Measurements from ENCODE around the gene NKD1.
A peak's percentile ranks its signal among the peaks of the same experiment; 100 is the strongest.

Gene NKD1

DNA sequence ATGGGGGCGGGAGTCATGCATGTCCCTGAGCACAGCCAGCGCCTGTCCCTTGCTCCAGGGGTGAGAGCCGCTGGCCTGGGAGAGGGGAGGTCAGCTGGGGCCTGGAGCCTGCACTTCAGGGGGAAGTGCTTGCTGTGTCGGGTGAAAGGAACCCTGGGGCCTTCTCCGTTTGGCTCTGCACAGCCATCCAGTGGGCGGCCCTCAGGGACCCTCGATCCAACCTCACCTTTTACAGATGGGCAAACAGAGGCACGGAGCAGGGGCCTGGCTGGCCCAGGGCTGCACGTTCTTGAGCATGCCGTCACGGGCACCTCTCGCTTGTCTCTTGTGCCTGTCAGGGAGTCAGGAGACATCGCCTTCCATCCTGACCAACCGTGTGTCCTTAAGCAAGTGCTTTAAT, 131.1 kb downstream of the NKD1 start:
- DNase-seq (ENCODE audit: extremely low spot score, insufficient read length, low read depth) (no peak), FAIRE-seq (no peak)

GRCh38 chr16:50679676-50680555, 131.7 kb downstream of the NKD1 start:
- DNase-seq (ENCODE audit: extremely low spot score, insufficient read length, low read depth): no peak
- no peak for FAIRE-seq

DNA sequence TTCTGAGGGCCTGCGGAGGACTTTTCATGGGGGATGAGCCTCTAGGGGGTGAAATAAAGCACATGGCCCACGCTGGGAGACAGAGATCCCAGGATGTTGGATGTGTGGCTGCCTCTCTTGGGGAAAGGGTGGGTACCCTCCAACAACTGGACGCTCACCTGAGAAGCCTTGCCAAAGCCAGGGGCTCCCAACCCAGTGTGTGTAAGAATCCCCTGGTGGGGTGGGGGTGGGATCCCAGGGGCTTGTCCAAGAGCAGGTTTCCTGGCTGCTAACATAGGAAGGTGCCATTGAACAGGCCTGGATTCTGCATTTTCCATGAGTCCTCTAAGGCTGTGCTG, 132.3 kb downstream of the NKD1 start:
- FAIRE-seq: peak; percentile 55
- DNase-seq (ENCODE audit: extremely low spot score, insufficient read length, low read depth): no peak

DNA sequence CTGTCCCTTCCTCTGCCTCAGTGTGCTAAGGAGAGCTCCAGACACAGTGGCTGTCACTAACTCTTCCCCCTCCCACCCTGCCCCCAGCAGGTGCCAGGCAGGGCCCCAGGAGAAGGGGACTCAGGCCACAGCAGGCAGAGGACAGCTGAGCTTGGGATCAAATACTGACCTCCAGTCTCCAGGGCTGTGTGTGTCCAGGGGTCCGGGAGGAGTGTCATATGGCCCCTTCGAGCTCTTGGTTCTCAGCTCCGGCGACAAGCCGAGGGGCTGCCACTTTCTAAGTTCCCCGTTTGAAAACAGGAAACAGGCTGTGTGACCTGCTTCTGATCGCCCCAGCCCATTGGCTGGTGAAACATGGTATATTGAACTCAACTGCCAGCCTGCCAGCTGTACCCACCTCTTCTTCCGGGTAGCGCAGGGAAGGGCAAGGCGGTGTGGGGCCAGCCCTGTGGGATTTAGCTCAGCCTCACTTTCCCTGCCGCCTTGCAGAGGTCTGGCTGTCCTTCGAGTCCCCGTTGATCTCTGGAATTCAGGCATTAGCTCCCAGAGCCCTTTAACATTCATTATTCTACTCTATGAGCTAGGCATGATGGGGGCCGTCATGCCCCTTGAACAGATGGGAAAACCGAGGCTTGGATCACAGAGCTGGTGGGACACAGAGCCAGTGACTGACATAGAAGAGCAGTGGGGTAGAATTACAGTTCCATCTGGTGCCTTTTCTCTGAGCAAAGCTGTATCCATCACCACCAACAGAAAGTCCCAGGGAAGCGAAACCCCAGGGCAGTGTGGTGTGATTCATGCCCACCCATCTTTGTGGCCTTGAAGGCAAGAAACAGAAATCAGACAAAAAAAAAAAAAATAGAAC, 133.1 kb downstream of the NKD1 start, which contains the start of gene SNX20:
SNX20 (minus strand) TSS at position 292 of the 865 bp plus-strand sequence. CDS start 3,786 bp downstream, outside the sequence.
- peak; percentile 96 for FAIRE-seq
- DNase-seq (ENCODE audit: extremely low spot score, insufficient read length, low read depth): no peak

DNA sequence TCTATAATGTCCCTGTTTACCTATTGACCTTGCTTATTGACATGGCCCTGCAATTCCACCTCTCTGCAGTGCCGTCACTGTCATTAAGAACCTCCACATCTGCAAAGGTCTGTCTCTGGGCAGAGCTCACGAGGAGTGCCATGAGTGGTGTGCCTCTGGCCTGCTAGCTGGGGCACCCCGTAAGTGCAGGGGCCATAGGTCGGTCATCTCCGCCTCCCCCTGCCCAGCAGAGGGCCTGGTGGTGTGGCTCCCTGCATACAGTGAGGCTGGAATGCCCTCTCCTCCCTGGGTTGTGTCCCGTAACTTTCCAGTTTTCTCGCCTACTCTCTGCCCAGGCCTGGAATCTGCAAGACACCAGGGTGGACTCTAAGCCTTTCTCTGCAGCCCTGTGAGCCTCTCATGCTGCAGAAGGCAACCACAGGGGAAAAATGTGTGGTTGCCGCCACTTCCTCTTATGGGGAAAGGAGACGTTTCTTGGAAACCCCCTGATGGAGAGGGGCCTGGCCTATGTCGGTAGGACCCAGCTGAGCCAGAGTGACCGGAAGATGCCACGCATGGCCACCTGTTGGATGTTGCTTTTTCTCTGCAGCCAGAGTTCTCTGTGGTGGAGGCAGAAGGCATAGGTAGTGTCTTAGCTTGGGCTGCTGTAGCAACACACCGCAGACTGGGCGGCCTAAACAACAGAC, 135.6 kb downstream of the NKD1 start:
- DNase-seq (ENCODE audit: extremely low spot score, insufficient read length, low read depth) (no peak), FAIRE-seq (peak; percentile 99)

- DNase-seq (ENCODE audit: extremely low spot score, insufficient read length, low read depth): no peak
- FAIRE-seq: peak; percentile 79
Observed at GRCh38 chr16:50684823-50685461, 136.7 kb downstream of the NKD1 start.

GRCh38 chr16:50685462-50686063, 137.4 kb downstream of the NKD1 start:
- no peak for FAIRE-seq
- DNase-seq (ENCODE audit: extremely low spot score, insufficient read length, low read depth): no peak

DNA sequence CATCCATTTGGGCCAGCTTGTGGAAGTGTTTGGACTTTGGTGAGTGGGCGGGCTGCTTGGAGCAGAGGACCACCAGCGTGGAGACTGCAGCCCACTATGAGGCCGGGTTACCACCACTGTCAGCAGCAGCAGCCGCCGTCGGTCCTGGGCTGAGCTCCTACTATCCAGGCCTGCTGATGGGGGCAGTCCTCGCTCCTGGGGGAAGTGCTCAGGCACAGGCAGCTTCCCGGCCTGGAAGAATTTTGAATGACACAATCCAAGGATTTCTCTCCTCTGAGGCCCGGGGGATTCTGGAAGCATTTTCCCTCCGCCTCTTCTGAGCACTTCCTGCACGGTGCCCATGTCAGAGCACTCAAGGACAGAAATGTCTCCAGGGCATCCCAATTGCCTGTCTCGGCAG, 139.9 kb downstream of the NKD1 start:
- DNase-seq (ENCODE audit: extremely low spot score, insufficient read length, low read depth) (no peak), FAIRE-seq (no peak)

DNA sequence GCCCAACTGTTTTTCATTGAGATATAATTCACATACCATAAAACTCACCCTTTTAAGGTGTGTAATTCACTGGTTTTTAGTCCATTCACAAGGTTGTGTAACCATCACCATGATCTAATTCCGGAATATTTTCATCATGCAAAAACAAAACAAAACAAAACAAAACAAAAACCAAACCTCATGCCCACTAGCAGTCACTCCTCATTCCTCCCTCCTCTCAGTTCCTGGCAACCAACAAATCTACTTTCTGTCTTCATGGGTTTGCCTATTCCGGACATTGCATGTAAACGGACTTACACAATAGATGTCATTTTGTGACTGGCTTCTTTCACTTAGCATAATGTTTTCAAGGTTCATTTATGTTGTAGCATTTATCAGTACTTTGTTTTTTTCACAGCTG, 140.7 kb downstream of the NKD1 start:
- FAIRE-seq (peak; percentile 24), DNase-seq (ENCODE audit: extremely low spot score, insufficient read length, low read depth) (no peak)

DNA sequence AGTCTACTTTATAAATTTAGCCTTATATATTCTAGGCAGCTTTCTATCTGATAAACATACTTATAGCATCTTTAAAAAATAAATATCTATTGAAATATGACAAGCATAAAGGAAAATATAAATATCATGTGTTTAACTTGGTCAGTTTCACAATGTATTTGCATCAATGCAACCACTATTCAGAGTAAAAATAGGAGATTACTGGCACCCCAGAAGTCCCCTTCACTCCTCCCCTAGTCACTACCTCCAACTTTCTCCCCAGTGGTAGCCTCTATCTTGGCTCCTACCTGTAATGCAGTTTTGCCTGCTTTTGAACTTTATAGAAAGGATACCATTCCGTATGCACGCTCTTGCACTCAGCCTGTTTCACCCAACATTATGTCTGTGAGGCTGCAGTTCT, 142.0 kb downstream of the NKD1 start:
- FAIRE-seq: no peak
- DNase-seq (ENCODE audit: extremely low spot score, insufficient read length, low read depth): no peak

- DNase-seq (ENCODE audit: extremely low spot score, insufficient read length, low read depth) (no peak), FAIRE-seq (no peak)
Observed at GRCh38 chr16:50692644-50692998, 144.4 kb downstream of the NKD1 start.

GRCh38 chr16:50692999-50693781, 145.0 kb downstream of the NKD1 start, which contains the start of gene NOD2:
TSS of gene NOD2 (plus strand) at chr16:50693606. CDS start at chr16:50699496, 5,890 bp downstream.
- FAIRE-seq: peak; percentile 48
- DNase-seq (ENCODE audit: extremely low spot score, insufficient read length, low read depth): no peak

DNA sequence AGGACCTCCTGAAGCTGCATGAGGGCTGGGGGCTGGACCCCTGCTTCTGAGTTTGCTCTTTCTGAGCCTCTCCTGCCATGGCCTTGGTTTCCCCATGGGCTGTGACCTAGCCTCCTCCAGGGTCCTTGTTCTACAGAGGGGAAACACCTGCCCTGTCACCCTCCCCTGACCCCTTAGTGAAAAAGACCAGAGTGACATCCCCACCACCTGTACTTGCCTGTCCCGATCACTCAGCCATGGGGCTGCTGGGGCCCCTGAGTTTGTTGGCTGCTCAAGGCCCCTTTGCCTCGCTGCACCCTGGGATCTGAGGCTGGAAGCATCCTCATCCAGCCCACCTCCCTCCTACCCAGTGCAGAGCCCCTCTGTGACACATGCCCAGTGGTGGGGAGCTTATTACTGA, 146.0 kb downstream of the NKD1 start:
- FAIRE-seq (peak; percentile 84), DNase-seq (ENCODE audit: extremely low spot score, insufficient read length, low read depth) (no peak)

GRCh38 chr16:50695017-50696000, 147.1 kb downstream of the NKD1 start:
- DNase-seq (ENCODE audit: extremely low spot score, insufficient read length, low read depth) (no peak), FAIRE-seq (peak; percentile 73)

- DNase-seq (ENCODE audit: extremely low spot score, insufficient read length, low read depth) (no peak), FAIRE-seq (no peak)
Observed at GRCh38 chr16:50696126-50696525, 147.9 kb downstream of the NKD1 start.

DNA sequence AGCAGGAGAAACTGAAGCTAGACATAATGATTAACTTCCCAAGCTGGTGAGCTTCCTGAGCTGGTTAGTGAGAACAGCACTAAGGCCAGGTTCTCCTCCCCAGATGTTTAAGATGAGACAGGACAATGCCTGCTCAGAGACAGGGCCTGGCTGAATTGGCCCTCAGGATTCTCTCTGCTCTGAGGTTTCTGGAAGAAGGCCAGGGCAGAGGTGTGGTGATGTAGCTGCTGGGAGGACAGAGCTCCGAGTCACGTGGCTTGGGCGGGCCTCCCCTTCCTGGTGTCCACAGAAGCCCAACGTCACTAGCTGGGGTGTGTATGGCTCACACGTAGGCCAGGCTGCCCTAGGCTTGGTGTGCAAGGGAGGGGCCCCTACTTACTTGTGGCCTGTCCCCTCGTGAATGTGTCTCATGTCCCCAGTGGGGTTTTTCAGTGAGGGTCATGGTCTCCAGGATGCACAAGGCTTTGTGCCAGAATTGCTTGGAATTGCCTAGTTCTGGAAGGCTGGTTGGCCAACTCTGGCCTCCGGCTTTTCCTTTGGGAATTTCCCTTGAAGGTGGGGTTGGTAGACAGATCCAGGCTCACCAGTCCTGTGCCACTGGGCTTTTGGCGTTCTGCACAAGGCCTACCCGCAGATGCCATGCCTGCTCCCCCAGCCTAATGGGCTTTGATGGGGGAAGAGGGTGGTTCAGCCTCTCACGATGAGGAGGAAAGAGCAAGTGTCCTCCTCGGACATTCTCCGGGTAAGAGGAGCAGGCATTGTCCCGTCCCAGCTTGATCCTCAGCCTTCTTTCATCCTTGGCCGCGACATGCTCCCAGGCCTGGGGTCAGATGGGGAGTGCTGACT, 148.6 kb downstream of the NKD1 start:
- DNase-seq (ENCODE audit: extremely low spot score, insufficient read length, low read depth) (no peak), FAIRE-seq (peak; percentile 99)

GRCh38 chr16:50697421-50697715, 149.2 kb downstream of the NKD1 start:
- DNase-seq (ENCODE audit: extremely low spot score, insufficient read length, low read depth): no peak

More at GRCh38 chr16:50697421-50697715, 149.2 kb downstream of the NKD1 start:
- no peak for FAIRE-seq

Measured in GM18507 (cell line).